SK-N-SH (cell line): ENCODE results near the gene SOX8. TPM values are rescaled to one million over a fixed set of nuclear protein-coding genes. Genes with fewer than 3 reads are reported as not detected.

Source experiments
- CTCF ChIA-PET: fragments of 300-600, 350-600 bp; formaldehyde crosslinking; extraction: SDS; loops from one replicate; lab custom pipeline; 2021; lab: Yijun Ruan, JAX
- POLR2A ChIA-PET: fragments of 350-600 bp; sonication (Branson Sonifier 250); formaldehyde crosslinking; extraction: SDS; loops from one replicate; lab custom pipeline; 2020; ENCODE audit warnings: antibody characterized with exemption, inconsistent platforms; lab: Yijun Ruan, JAX
- DNase-seq: peaks from one replicate; pipeline ENCODE4 v3.0.0; 2012
- H2AFZ ChIP-seq: fragments of 200-600 bp; sonication (generic); 2 replicates; pipeline ENCODE4 v1.8.1; 2016; ENCODE audit warnings: antibody characterized with exemption, mild to moderate bottlenecking, low read depth
- H3F3A ChIP-seq: fragments of 200-600 bp; sonication (generic); replicated peaks from 2 replicates; pipeline ENCODE3; 2016; ENCODE audit warnings: antibody characterized with exemption, mild to moderate bottlenecking; ENCODE audit not compliant: insufficient read depth
- H3K27ac ChIP-seq, 2 experiments: fragments of 200-500 bp in 1 of 2; fragments of 200-600 bp in 1 of 2; sonication (Bioruptor generic) in 1 of 2; sonication (generic), shearing (Covaris generic) in 1 of 2; 2 replicates each; pipeline versions ENCODE4 v1.5.1 to v1.6.1; 2014 to 2016; ENCODE audit warnings: low read depth in 2 of 2, inconsistent platforms in 1 of 2, low read length in 1 of 2, mild to moderate bottlenecking in 1 of 2, mixed read lengths in 1 of 2
- H3K27me3 ChIP-seq: fragments of 200-600 bp; sonication (generic), shearing (Covaris generic); 2 replicates; pipeline ENCODE4 v1.6.1; 2016; ENCODE audit warnings: mixed run types; ENCODE audit not compliant: insufficient read depth
- H3K36me3 ChIP-seq, 2 experiments: fragments of 200-500 bp in 1 of 2; fragments of 200-600 bp in 1 of 2; sonication (Bioruptor generic) in 1 of 2; sonication (generic) in 1 of 2; replicated peaks in 1 of 2; 2 replicates each; pipeline versions ENCODE3 to v1.5.1; 2014 to 2016; ENCODE audit warnings: low read length in 1 of 2, mild to moderate bottlenecking in 1 of 2; ENCODE audit not compliant: insufficient read depth in 2 of 2, control insufficient read depth in 1 of 2
- H3K4me1 ChIP-seq, 2 experiments: fragments of 200-500 bp in 1 of 2; fragments of 200-600 bp in 1 of 2; sonication (Bioruptor generic) in 1 of 2; sonication (generic), shearing (Covaris generic) in 1 of 2; 2 replicates each; pipeline versions ENCODE4 v1.5.1 to v1.6.1; 2014 to 2016; ENCODE audit warnings: low read depth in 1 of 2, low read length in 1 of 2, mixed run types in 1 of 2; ENCODE audit not compliant: insufficient read depth in 2 of 2, control insufficient read depth in 1 of 2
- H3K4me2 ChIP-seq: fragments of 200-600 bp; sonication (generic), shearing (Covaris generic); 2 replicates; pipeline ENCODE4 v1.6.1; 2017; ENCODE audit warnings: mixed run types
- H3K4me3 ChIP-seq, 2 experiments: fragments of 200-500 bp in 1 of 2; fragments of 200-600 bp in 1 of 2; sonication (Bioruptor generic) in 1 of 2; sonication (generic), shearing (Covaris generic) in 1 of 2; 2 replicates each; pipeline versions ENCODE4 v1.5.1 to v1.8.1; 2014 to 2016; ENCODE audit warnings: low read depth in 2 of 2, inconsistent platforms in 1 of 2, low read length in 1 of 2, mild to moderate bottlenecking in 1 of 2, mixed read lengths in 1 of 2, moderate library complexity in 1 of 2
- H3K79me2 ChIP-seq: fragments of 200-600 bp; sonication (generic); 2 replicates; pipeline ENCODE4 v1.8.1; 2017; ENCODE audit warnings: mild to moderate bottlenecking; ENCODE audit not compliant: insufficient read depth
- H3K9ac ChIP-seq: fragments of 200-600 bp; sonication (generic); 2 replicates; pipeline ENCODE4 v1.6.1; 2017; ENCODE audit warnings: mixed run types
- H3K9me2 ChIP-seq: fragments of 200-600 bp; sonication (generic); 2 replicates; pipeline ENCODE4 v1.6.1; 2017; ENCODE audit warnings: mixed run types
- H3K9me3 ChIP-seq: fragments of 200-600 bp; sonication (generic); 2 replicates; pipeline ENCODE4 v1.6.1; 2017; ENCODE audit warnings: mixed run types, mild to moderate bottlenecking, moderate library complexity
- H4K20me1 ChIP-seq: fragments of 200-600 bp; sonication (generic); 2 replicates; pipeline ENCODE4 v1.6.1; 2017; ENCODE audit warnings: mild to moderate bottlenecking, mixed run types; ENCODE audit not compliant: insufficient read depth
- CHD2 ChIP-seq: fragments of 150-350 bp; IDR thresholded peaks from 2 replicates; pipeline ENCODE4 v1.6.1; 2018; ENCODE audit warnings: low read length; ENCODE audit not compliant: partially characterized antibody
- ELF1 ChIP-seq: IDR thresholded peaks from 2 replicates; pipeline ENCODE4 v1.4.0; 2012
- EZH2phosphoT487 ChIP-seq: fragments of 200-600 bp; sonication (generic); IDR thresholded peaks from 2 replicates; pipeline ENCODE4 v1.6.1; 2017; ENCODE audit warnings: low read depth, mixed run types, mild to moderate bottlenecking, antibody characterized with exemption, moderate library complexity, borderline replicate concordance
- FOSL2 ChIP-seq: IDR thresholded peaks from 2 replicates; pipeline ENCODE4 v1.4.0; 2012; ENCODE audit warnings: low read depth, mild to moderate bottlenecking, moderate library complexity, borderline replicate concordance
- FOXM1 ChIP-seq: IDR thresholded peaks from 2 replicates; pipeline ENCODE4 v1.4.0; 2012; ENCODE audit warnings: low read depth, mild to moderate bottlenecking
- GATA2 ChIP-seq: sonication (generic); formaldehyde crosslinking; IDR thresholded peaks from 2 replicates; pipeline ENCODE4 v1.5.0; 2020; ENCODE audit warnings: mild to moderate bottlenecking, missing genetic modification reagents
- JUND ChIP-seq: IDR thresholded peaks from 2 replicates; pipeline ENCODE4 v1.4.0; 2012
- MAX ChIP-seq: IDR thresholded peaks from 2 replicates; pipeline ENCODE4 v1.4.0; 2012; ENCODE audit warnings: low read depth
- MEF2A ChIP-seq: IDR thresholded peaks from 2 replicates; pipeline ENCODE4 v1.4.0; 2012; ENCODE audit warnings: low read depth, borderline replicate concordance
- MXI1 ChIP-seq: IDR thresholded peaks from 2 replicates; pipeline ENCODE4 v1.6.1; 2012; ENCODE audit warnings: mild to moderate bottlenecking, low read depth, low read length, improper control_type of control experiment
- NFIC ChIP-seq: IDR thresholded peaks from 2 replicates; pipeline ENCODE4 v1.4.0; 2012; ENCODE audit warnings: borderline replicate concordance
- RCOR1 ChIP-seq: fragments of 150-350 bp; IDR thresholded peaks from 2 replicates; pipeline ENCODE4 v1.6.1; 2017; ENCODE audit warnings: antibody characterized with exemption, low read length
- RFX5 ChIP-seq: IDR thresholded peaks from 2 replicates; pipeline ENCODE4 v1.6.1; 2012; ENCODE audit warnings: mild to moderate bottlenecking, improper control_type of control experiment, low read length
- SMC3 ChIP-seq: IDR thresholded peaks from 2 replicates; pipeline ENCODE4 v1.6.1; 2012; ENCODE audit warnings: low read depth, low read length, improper control_type of control experiment
- TCF12 ChIP-seq: IDR thresholded peaks from 2 replicates; pipeline ENCODE4 v1.4.0; 2012
- TEAD4 ChIP-seq: IDR thresholded peaks from 2 replicates; pipeline ENCODE4 v1.4.0; 2012; ENCODE audit warnings: mild to moderate bottlenecking, borderline replicate concordance; ENCODE audit not compliant: insufficient read depth
- WGBS: methylation state at CpG from one replicate; pipeline ENCODE4 v1.1.6; 2017; ENCODE audit warnings: low lambda C conversion rate; 5-methylcytosine and 5-hydroxymethylcytosine counted together
- polyA plus RNA-seq, 3 experiments: library from polyadenylated mRNA; depleted of rRNA; stranded (reverse); fragments of >200 nt; gene quantifications; 2 replicates each; pipeline ENCODE4 v1.2.3, GENCODE V29; 2012
- TF ChIP-seq, protein P1 (sequence below): IDR thresholded peaks from 2 replicates; pipeline ENCODE4 v1.4.0; 2012; ENCODE audit warnings: low read depth, borderline replicate concordance
- TF ChIP-seq, protein P2 (sequence below): IDR thresholded peaks from 2 replicates; pipeline ENCODE4; 2012

Gene SOX8
- polyA plus RNA-seq, 1 of the 3 experiments (the other 2 are of a cell fraction): not detected

- ChIA-PET POLR2A (no interaction called here), CTCF (no interaction called here)
- no peak overlapping the region for H3K9ac ChIP-seq
- no peaks in the 10 kb centered on the region for H3K9me2 ChIP-seq
- no peaks in the 10 kb centered on the region for H3K9me3 ChIP-seq
- TF ChIP-seq, protein P1, sequence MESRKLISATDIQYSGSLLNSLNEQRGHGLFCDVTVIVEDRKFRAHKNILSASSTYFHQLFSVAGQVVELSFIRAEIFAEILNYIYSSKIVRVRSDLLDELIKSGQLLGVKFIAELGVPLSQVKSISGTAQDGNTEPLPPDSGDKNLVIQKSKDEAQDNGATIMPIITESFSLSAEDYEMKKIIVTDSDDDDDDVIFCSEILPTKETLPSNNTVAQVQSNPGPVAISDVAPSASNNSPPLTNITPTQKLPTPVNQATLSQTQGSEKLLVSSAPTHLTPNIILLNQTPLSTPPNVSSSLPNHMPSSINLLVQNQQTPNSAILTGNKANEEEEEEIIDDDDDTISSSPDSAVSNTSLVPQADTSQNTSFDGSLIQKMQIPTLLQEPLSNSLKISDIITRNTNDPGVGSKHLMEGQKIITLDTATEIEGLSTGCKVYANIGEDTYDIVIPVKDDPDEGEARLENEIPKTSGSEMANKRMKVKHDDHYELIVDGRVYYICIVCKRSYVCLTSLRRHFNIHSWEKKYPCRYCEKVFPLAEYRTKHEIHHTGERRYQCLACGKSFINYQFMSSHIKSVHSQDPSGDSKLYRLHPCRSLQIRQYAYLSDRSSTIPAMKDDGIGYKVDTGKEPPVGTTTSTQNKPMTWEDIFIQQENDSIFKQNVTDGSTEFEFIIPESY: no peak
- TF ChIP-seq CHD2: no peak
- no peak for TF ChIP-seq GATA2 (CRISPR knock-in tag)
- no peak for TF ChIP-seq RFX5
- TF ChIP-seq MXI1: no peak
- H3K4me3 ChIP-seq: no peak overlapping the region
- H3F3A ChIP-seq: no peaks in the 10 kb centered on the region
- H2AFZ ChIP-seq: no peak overlapping the region
- H3K36me3 ChIP-seq: no peaks in the 10 kb centered on the region
- no peak overlapping the region for H3K27ac ChIP-seq
- no peaks in the 10 kb centered on the region for H3K79me2 ChIP-seq
- no peak overlapping the region for H3K4me2 ChIP-seq
- 32% methylated on average over 4 of the region's 6 CpGs for WGBS
- H3K4me1 ChIP-seq: no peaks in the 10 kb centered on the region
- no peaks in the 10 kb centered on the region for H4K20me1 ChIP-seq
- no peak for DNase-seq
- H3K27me3 ChIP-seq: peaks cover 66% of the 10 kb centered on the region
Measured at GRCh38 chr16:1034230-1035065, 52.9 kb downstream of the SOX8 start.

GRCh38 chr16:1035066-1035415 lies 53.5 kb downstream of the SOX8 start:
- 7% methylated on average over 2 of the region's 7 CpGs for WGBS
- no peak for TF ChIP-seq MEF2A
- TF ChIP-seq RFX5: no peak
- TF ChIP-seq FOXM1: no peak
- no peak for TF ChIP-seq EZH2phosphoT487
- TF ChIP-seq NFIC: no peak
- no peak for TF ChIP-seq FOSL2
- no peak for TF ChIP-seq TEAD4
- TF ChIP-seq TCF12: no peak
- no peak for TF ChIP-seq RCOR1
- no peak for TF ChIP-seq MAX
- TF ChIP-seq ELF1: no peak
- no peak for TF ChIP-seq SMC3
- no peak for TF ChIP-seq JUND
- TF ChIP-seq, protein P2, sequence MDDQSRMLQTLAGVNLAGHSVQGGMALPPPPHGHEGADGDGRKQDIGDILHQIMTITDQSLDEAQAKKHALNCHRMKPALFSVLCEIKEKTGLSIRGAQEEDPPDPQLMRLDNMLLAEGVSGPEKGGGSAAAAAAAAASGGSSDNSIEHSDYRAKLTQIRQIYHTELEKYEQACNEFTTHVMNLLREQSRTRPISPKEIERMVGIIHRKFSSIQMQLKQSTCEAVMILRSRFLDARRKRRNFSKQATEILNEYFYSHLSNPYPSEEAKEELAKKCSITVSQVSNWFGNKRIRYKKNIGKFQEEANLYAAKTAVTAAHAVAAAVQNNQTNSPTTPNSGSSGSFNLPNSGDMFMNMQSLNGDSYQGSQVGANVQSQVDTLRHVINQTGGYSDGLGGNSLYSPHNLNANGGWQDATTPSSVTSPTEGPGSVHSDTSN: no peak
- TF ChIP-seq, protein P1: no peak
- peaks cover 66% of the 10 kb centered on the region for H3K27me3 ChIP-seq
- no peak for DNase-seq
- H4K20me1 ChIP-seq: no peaks in the 10 kb centered on the region
- H3K4me2 ChIP-seq: no peak overlapping the region
- no peaks in the 10 kb centered on the region for H3K36me3 ChIP-seq
- no peaks in the 10 kb centered on the region for H3K79me2 ChIP-seq
- no peaks in the 10 kb centered on the region for H3K9me3 ChIP-seq
- no peak overlapping the region for H2AFZ ChIP-seq
- ChIA-PET CTCF (interaction anchor here (2.8 kb wide), 1 partner anchor 22 kb away, joined by 13 read pairs; no protein-coding TSS in a partner anchor), POLR2A (no interaction called here)
- H3K9me2 ChIP-seq: no peaks in the 10 kb centered on the region
- H3K27ac ChIP-seq: no peak overlapping the region
- H3K4me3 ChIP-seq: no peak overlapping the region
- no peak overlapping the region for H3K9ac ChIP-seq
- H3F3A ChIP-seq: no peaks in the 10 kb centered on the region
- no peaks in the 10 kb centered on the region for H3K4me1 ChIP-seq
